ENCODE data around the gene MPPED1. TPM values are rescaled to one million over a fixed set of nuclear protein-coding genes. Genes with fewer than 3 reads are reported as not detected.

MPPED1 gene
- total RNA-seq, 1 experiment from 2014 or later, result 0.28 TPM

GRCh38 chr22:43434928-43435311 is 23.1 kb downstream of the MPPED1 start:
- Histone ChIP-seq H3K79me1 (ENCODE audit: insufficient read depth, low read depth, low read length, poor library complexity, severe bottlenecking) (no peaks in the 10 kb centered on the region), H3K4me2 (ENCODE audit: insufficient read depth, insufficient read length, low read length) (no peak overlapping the region), H2BK20ac (ENCODE audit: low read depth, low read length, poor library complexity, severe bottlenecking) (no peak overlapping the region), H4K91ac (ENCODE audit: insufficient read length, low read depth, low read length) (no peak overlapping the region), H2BK5ac (ENCODE audit: insufficient read length, low read length) (no peak overlapping the region), H3K79me2 (ENCODE audit: insufficient read depth, low read length) (no peaks in the 10 kb centered on the region), H2BK12ac (ENCODE audit: insufficient read length, low read depth, low read length) (no peak overlapping the region), H4K20me1 (ENCODE audit: control insufficient read depth, insufficient read depth, insufficient read length) (no peaks in the 10 kb centered on the region), H4K5ac (ENCODE audit: insufficient read length, low read depth, low read length) (no peak overlapping the region), H3K23me2 (ENCODE audit: insufficient read length, low read depth, low read length, poor library complexity, severe bottlenecking) (no peaks in the 10 kb centered on the region), H4K8ac (replicated peaks; ENCODE audit: insufficient read length, low read depth, low read length) (no peak overlapping the region), H3K23ac (ENCODE audit: insufficient read length, low read depth, low read length) (no peak overlapping the region), H2AFZ (ENCODE audit: low read length) (no peak overlapping the region), H3K27ac (ENCODE audit: insufficient read length, low read depth, low read length) (no peak overlapping the region), H3K9ac (ENCODE audit: extremely low read depth, insufficient read length, low read length) (no peak overlapping the region), H3K9me3 (ENCODE audit: control insufficient read depth, low read depth, low read length) (no peaks in the 10 kb centered on the region), H3K4ac (ENCODE audit: low read depth, low read length) (no peak overlapping the region), H2BK120ac (ENCODE audit: low read depth, low read length, poor library complexity, severe bottlenecking) (no peak overlapping the region), H3K18ac (ENCODE audit: insufficient read length, low read depth, low read length) (no peak overlapping the region), H3K56ac (ENCODE audit: insufficient read length, low read depth, low read length) (no peak overlapping the region), H3K27me3 (ENCODE audit: insufficient read depth, low read length) (no peaks in the 10 kb centered on the region; the same call in 1 of the 2 replicates), H2BK15ac (ENCODE audit: low read depth, low read length) (no peak overlapping the region), H3T11ph (ENCODE audit: low read length) (no peak overlapping the region), H3K4me1 (ENCODE audit: insufficient read depth, low read length) (no peaks in the 10 kb centered on the region; the same call in 1 of the 2 replicates), H3K14ac (ENCODE audit: insufficient read depth, low read length) (no peak overlapping the region), H2AK5ac (ENCODE audit: insufficient read length, low read length) (no peak overlapping the region)
- TF ChIP-seq CTCF (conservative IDR thresholded peaks at IDR 0.05), result no peak
- no CpG with 5 or more reads among the region's 26 CpGs for WGBS (ENCODE audit: extremely low coverage, insufficient read length, low lambda C conversion rate)
- Mint-ChIP-seq H3K4me3 (no peak overlapping the region), H3K27ac (no peak overlapping the region), H3K27me3 (ENCODE audit: low read depth) (peaks cover 35% of the 10 kb centered on the region), H3K4me1 (peaks cover 0 to 10% of the 10 kb centered on the region in 2 experiments; a peak in 2 of 4 replicates), H3K36me3 (ENCODE audit: insufficient read depth in 1 of 3, low read depth in 3 of 3) (no peaks in the 10 kb centered on the region), H3K9me3 (no peaks in the 10 kb centered on the region)
- peak; percentile 14 for DNase-seq

Data from H9 (cell line).